GM19467 (cell line): Measurements from ENCODE around the gene TNRC18.
"Not testable (repeated sequence)": the region's sequence is repeated elsewhere in the genome, so short reads cannot be mapped to it uniquely, and the experiment has no call there.

Experiments used
- ATAC-seq: cut with Tn5 transposase; IDR thresholded peaks from one replicate; pipeline ENCODE4 v1.9.1; 2021; ENCODE audit warnings: mild to moderate bottlenecking, moderate library complexity; ENCODE audit not compliant: unreplicated experiment

The TNRC18 gene

DNA sequence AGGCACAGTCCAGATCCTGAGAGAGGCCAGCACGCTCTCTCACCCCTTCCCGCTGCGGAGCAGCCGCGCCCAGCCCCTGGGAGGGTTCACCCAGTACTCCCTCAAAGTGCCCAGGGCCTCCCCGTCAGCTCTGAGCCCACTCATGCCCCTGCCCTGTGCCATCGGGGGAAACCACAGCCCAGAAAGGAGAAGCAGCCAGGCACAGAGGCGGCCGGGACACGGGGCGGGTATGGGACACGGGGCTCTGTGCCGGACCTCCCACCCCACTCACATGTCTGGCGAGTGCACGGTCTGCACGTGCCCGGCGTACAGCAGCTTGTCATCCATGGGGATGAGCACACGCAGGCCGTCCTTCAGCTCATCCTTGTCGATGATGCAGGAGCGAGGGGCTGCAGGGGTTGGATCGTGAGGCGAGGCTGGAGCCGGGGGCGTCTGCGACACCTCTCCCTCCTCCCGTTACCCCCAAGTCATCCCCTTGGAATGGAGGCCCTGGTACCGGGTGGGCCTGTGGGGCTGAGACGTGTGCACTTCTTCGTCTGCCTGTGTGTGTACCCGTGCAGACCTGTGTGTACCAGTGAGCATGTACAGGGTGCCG is 102.7 kb downstream of the TNRC18 start:
- ATAC-seq, result no peak

DNA sequence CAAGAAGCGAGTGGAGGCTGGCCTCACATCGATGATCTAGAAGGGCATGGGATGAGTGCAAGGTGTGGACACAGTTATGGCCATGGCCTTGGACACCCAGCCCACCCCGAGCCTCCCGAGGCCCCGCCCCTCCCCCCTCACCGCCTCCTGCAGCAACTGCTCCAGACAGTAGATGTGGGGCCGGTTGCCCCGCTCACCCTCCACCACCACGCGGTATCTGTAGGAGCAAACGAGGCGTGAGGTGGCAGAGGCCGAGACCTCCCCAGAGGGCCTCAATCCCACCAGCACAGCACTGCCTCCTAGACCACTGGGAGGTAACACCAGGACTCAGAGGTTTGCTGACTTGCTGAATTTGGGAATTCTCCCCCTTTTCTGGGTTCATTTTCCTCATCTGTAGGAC is 103.2 kb downstream of the TNRC18 start:
- ATAC-seq, result no peak

DNA sequence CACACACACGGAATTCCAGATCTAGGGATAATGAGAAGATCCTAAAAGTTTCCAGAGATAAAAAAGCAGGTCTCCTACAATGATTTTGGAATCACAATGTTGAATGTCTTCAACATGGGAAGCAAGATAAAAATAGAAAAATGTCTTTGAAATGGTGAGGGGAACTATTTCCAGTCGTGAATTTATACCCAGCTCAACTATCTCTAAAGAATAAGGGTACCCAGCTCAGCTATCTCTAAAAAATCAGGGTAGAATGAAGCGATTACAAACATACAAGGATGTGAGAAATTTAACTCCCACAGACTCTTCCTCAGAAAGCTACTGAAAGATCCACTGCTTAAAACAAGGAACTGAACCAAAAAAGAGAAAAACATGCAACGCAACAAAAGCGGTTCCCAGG is 105.0 kb downstream of the TNRC18 start:
- ATAC-seq, result not testable (repeated sequence)

DNA sequence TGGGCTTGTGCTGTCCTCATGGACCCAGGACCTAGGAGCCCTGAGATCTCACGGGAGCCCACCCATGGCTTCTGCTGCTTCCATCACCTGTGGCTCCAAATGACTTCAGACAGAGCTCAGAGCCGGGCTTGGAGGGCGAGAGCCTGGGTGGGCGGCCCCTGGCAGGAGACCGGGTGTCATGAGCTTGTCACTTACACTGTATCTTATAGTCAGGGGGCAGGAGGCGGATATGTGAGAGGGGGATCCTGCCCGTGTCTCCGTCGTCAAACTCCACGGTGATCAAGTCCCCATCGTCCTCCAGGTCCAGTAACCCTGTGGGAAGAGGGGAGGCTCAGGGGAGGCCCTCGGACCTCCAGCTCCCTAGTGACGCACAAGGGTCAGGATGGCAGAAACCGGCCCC is 107.9 kb downstream of the TNRC18 start:
- ATAC-seq, result no peak

DNA sequence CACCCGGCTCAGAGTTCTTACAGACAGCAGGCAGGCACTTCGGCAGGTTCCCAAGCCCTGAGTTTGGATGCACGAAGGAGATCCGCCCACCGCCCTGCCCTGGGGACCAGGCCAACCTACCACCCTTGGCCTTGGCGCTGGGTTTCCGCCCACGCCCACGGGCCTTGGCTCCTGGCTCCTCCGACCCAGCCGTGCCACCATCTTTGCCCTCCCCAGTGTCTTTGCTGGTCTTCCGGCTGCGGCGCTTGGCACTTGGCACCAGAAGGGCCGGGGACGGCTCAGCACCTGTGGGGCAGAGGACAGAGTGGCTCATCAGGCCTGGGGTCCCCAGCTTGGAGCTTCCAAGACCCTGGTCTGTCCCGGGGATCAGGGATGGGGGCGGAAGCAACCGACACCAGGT is 108.8 kb downstream of the TNRC18 start:
- ATAC-seq, result no peak

DNA sequence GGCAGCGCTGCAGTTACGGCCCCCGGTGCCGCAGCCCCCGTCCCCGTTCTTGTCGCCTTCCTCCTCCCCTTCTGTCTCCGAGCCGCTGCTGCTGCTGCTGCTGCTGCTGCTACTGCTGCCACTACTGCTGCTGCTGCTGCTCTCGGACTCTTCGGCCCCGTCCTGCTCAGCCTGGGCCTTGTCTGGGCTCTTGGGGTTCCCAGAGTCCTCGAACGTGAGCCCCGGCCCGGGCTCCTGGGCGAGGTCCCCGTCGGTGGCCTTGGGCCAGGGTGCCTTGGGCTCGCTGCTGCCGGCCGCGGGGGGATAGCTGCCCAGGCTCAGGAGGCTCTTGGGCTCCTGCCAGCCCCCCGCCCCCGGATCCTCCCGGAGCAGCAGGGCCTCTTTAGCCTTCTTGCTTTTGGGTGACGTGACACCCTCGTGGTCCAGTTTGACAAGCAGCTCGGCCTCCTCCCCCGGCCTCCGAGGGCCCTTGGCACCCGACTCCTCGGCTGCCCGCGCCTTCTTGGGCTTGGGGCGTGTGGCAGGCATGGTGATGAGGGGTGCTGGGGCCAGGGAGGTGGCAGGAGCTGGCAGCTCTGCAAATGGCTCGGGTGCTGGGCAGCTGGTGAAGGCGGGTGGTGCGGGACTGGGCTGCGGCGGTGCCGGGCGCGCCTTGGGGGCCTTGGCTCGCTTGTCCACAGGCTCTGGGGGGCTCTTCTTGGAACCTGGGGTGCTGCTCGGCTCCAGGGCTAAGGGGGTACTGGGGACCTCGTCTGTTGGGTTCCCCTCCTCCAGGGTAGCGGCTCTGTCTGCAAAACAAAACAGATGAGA is 110.4 kb downstream of the TNRC18 start:
- ATAC-seq, result not testable (repeated sequence)

DNA sequence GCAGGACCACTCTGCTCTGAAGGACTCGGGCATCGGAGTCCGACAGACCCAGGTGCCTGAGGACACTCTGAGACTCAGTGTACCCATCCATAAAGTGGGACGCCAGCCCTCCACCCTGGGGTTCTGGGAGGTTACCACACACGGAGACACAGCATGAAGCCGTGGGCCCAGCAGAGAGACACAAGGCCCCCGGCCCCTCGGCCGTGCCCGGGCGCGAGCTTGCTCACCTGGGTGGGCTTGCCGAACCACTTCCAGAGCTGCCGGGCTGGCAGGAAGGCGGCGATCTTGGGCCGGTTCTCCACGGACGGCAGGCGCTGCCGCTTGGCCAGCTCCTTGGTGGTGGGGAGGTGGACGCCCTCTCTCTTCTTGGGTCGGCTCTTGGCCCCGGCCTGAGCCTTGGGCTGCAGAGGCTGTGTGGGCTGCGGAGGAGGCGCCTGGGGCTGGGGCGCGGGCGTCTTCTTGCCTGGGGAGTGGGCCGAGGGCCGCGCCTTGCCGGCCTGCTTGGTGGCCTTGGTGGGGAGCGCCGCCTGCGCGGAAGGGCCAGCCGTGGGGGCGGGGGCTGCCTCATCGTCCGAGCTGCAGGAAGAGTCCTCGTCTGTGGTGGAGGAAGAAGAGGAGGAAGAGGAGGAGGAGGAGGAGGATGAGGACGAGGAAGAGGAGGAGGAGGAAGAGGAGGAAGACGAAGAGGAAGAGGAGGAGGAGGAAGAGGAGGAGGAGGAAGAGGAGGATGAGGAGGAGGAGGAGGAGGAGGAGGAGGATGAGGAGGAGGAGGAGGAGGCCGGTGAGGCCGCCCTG is 111.2 kb downstream of the TNRC18 start:
- not testable (repeated sequence) for ATAC-seq

DNA sequence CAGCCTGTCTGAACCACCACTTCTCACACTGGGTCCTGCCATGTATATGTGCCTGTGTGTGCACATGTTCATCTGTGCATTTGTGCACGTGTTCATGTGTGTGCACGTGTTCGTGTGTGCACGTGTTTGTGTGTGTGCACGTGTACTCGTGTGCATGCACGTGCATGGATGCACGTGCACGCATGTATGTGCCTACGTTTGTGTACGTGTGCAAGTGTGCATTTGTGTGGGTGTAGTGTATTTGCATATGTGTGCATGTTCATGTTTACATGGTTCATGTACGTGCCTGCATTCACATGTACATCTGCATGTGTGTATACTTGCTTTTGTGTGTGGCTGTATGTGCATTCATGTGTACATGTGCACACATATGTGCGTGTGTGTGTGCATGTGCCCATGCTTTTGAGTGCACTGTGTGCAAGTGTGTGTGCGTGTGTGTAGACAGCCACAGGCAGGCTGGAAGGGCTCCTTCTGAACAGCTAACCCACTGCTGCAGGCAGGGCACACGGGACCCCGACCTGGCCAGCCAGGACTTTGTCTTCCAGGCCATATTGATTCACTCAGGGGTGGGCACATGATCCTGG is 112.7 kb downstream of the TNRC18 start:
- no peak for ATAC-seq

DNA sequence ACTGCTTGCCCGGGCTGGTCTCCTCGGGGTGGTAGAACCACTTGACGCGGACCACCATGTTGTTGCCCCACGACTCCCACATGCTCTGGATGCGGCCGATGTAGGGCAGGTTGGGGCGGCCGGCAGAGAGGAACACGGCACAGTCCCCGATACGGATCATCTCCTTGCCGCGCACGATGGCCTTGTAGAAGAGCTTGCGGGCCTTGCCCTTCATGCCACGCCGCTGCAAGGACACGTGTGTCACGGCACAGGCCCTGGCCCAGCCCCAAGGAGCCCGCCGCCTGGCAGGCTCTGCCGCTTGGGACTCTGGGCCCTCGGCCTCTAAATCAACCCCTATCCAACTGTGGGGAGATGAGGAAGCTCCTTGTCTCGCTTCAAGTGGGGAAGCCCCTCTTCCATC is 114.5 kb downstream of the TNRC18 start:
- no peak for ATAC-seq

DNA sequence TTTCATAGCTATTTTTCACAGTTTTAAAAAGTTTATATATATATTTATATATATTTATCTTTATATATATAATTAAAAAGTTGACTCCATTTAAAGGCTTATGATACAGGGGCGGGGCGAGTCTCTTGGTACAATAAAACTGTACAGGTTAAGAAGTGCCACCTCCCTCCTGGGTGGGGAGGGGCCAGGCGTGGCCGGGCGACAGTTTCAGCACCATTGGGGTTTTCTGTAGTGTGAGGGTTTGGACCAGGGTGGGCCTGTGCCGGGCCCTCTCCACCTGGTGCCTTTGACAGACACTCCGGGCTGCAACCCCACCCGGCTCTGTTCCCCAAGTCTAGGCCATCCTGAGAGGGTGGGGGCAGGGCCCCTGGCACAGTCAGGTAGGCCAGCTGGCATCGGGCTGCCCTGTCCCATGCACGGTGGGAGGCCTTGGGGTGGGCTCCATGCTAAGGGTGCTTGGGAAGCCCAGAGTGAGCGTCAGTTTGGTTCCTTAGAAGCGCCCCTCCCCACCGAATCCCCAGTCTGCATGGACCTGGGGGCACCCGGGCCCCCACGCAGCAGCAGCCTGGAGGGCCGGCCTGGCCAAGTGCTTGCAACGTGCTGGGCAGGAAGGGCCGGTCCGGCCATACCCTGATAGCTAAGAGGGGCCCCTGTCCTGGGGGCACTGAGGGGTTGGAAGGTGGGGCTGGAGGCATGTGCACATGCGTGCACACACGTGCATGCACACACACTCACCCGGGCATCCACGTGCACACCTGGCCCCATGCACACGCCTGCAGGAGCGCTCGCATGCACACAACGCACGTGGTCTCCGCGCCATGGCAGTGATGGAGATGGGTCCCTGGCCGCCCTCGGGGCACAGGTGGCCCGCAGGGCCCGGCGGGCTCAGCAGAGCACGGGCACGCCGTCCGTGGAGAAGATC is 116.2 kb downstream of the TNRC18 start:
- ATAC-seq, result not testable (repeated sequence)

DNA sequence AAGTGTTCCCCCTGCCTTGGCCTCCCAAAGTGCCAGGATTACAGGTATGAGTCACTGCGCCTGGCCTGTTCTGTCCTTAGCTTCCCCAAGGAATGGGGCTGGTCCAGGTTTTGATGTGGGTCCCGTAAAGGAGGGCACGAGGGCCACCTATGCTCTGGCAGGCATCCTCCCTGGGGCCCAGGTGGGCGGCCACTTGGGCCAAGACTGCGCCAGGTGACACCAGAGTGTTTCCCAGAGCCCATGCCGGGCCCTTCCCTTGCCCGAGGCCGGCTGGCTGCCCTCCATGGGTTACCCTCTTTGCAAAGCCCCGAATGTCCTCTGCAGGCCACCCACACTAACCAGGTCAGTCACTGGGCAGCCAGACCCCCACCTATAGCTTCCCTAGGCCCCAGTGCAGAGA is 118.6 kb downstream of the TNRC18 start:
- ATAC-seq, result not testable (repeated sequence)

DNA sequence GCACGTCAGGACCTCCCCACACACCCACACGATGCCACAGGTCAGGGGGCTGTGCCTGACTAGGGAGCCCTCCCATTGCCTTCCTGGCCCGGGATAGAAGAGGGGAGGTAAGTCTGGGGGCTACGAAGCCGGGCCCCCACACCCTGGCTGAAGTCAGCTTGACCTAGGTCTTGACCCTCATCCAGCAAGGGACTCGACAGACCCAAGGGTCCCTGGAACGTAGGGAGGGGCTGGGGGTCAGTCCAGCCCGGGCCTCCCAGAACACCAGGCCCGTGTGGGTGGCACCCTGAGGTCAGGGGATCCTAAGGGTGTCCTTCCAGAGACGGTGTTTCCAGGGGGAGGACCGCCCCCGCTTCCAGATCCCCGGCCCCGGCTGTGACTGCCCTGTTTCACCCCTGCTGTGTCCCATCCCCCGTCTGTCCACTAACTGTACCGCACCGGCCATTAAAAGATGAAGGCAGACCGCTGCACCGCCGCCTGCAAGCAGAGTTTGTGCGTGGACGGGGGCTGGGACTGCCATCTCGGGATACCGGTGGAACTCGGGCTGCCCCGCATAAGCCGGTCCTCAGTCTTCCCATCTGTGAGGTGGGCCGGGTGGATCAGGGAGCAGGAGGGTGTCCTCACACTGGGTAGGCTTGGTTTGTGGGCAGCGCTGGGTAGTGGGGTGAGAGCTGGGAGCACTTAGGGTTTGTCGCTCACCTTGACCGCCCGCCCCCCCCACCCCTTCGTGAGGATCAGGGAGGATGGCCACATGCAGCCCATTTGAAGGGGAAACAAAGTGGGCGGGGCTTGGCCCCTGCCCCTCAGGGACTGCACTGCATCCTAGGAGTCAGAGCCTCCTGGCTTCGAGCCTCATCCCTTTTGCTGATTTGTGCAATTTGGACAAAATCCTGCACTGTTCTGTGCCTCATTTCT is 119.8 kb downstream of the TNRC18 start:
- no peak for ATAC-seq

DNA sequence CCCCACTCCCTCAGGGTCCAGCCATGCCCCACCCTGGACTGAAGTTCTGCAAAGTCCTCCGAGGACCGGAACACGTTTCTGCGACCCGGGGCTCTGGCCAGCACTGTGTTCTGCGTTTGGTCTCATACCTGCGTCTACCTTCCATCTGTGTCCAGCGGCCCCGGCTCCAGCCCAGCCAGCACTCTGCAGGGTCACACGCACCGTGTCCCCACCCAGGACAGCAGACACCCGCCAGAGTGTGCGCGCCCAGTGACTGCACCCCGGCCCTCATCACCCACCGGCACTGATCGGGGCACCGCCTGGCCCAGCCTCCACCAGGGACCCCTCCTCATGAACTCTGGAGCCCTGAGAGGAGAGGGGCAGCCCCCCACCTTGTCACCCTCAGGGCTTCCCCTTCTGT is 120.6 kb downstream of the TNRC18 start:
- ATAC-seq, result no peak

DNA sequence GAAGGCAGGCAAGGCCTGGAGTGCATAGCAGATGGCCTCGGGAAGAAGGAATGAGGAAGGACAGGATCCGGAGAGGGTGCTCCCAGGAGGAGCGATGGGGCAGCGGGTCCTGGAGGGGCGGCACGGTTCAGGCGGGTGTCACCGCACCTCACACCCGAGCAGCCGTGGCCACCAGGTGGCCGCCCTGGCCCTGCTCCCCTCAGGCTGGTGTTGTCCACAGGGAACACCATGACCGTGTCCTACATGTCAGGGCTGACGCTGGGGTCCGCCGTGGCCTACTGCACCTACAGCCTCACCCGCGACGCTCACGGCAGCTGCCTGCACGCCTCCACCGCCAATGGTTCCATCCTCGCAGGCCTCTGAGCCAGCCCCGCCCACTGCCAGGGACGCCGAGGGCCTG is 121.1 kb downstream of the TNRC18 start:
- ATAC-seq, result no peak

DNA sequence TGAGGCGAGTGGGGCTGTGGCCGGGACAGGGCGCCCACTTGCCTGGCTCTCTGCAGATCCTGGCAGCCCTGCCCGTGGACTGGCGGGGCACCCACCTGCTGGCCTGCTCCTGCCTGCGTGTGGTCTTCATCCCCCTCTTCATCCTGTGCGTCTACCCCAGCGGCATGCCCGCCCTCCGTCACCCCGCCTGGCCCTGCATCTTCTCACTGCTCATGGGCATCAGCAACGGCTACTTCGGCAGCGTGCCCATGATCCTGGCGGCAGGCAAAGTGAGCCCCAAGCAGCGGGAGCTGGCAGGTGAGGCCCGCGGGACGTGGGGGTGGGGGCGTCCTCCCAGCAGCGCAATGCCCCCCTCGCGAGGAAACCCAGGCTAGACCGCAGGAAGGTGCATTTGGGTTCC is 123.3 kb downstream of the TNRC18 start:
- no peak for ATAC-seq

DNA sequence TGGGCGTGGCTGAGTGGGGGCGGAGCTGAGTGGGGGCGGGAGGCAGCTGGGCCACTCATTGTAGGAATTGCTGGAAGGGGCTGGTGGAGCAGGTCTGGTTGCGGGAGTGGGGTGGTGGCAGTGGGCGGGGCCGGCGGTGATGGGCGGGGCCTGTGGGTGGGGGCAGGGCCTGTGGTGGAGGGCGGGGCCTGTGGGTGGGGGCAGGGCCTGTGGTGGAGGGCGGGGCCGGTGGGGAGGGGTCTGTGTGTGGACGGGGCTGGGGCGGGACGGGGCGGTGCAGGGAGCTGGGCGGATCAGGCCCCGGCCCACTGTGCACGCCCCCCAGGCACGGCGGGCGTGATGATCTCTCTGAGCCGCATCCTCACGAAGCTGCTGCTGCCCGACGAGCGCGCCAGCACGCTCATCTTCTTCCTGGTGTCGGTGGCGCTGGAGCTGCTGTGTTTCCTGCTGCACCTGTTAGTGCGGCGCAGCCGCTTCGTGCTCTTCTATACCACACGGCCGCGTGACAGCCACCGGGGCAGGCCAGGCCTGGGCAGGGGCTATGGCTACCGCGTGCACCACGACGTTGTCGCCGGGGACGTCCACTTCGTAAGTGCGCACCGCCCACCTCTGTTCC is 126.9 kb downstream of the TNRC18 start:
- no peak for ATAC-seq

DNA sequence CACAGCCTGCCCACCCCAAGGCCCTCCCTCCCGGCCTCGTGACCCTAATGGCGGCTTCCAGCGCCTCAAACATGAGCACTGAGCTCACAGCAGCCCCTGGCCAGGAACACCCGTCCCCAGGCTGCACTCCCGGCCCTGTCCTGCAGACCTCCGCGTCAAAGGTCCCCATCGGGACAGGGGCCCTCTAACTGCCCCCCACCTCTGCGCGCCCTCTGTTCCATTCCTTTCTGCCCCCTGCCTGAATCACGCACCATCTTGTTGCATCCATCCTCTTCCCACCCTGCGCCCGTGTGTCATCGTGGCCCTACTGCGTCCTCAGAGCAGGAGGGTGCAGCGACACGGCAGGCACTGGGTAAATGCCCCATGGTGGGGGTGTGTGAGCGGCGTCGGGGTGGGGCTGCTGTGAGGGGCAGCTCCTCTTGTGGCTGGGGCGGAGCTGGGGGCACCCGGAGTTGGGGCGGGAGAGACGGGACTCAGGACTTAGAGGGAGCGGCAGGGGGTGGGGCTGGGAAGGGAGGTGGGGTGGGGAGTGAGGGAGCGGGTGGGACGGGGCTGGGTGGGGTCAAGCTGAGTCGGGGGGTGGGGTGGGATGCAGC is 127.5 kb downstream of the TNRC18 start:
- no peak for ATAC-seq
